Activated CD8-positive, alpha-beta T cell treated with anti-CD3 and anti-CD28 coated beads for 36 hours (primary cell): ENCODE data around the gene PALLD. TPM values are rescaled to one million over a fixed set of nuclear protein-coding genes. Genes with fewer than 3 reads are reported as not detected.

Experiments
- ATAC-seq: fragments of 200-7000 bp; cut with Tn5 transposase; one replicate; pipeline ENCODE4 v1.10.0; 2021; ENCODE audit warnings: mild to moderate bottlenecking, moderate library complexity
- CTCF ChIA-PET: fragments of 350-600 bp; sonication (Branson Sonifier 250); formaldehyde crosslinking; loops from one replicate; lab custom pipeline; 2021; ENCODE audit warnings: antibody characterized with exemption; lab: Charles Lee
- POLR2A ChIA-PET: fragments of 350-600 bp; sonication (Branson Sonifier 250); formaldehyde crosslinking; loops from one replicate; lab custom pipeline; 2021; ENCODE audit warnings: antibody characterized with exemption; lab: Charles Lee
- DNase-seq: peaks from one replicate; pipeline ENCODE4 v3.0.0-alpha.2; 2020
- H3K27ac Mint-ChIP-seq: one replicate; pipeline ENCODE4 v1.8.0; 2021; ENCODE audit warnings: mild to moderate bottlenecking, mixed read lengths
- H3K27me3 Mint-ChIP-seq: one replicate; pipeline ENCODE4 v1.8.0; 2021; ENCODE audit warnings: mixed read lengths
- H3K36me3 Mint-ChIP-seq: one replicate; pipeline ENCODE4 v1.8.0; 2021; ENCODE audit warnings: low read depth, mixed read lengths
- H3K4me1 Mint-ChIP-seq: one replicate; pipeline ENCODE4 v1.8.0; 2021; ENCODE audit warnings: low read depth, mixed read lengths
- H3K4me3 Mint-ChIP-seq: one replicate; pipeline ENCODE4 v1.8.0; 2021; ENCODE audit warnings: mild to moderate bottlenecking, moderate library complexity, mixed read lengths
- H3K9me3 Mint-ChIP-seq: one replicate; pipeline ENCODE4 v1.8.0; 2021; ENCODE audit warnings: mixed read lengths
- CTCF ChIP-seq: fragments of 200-600 bp; IDR thresholded peaks from one replicate; pipeline ENCODE4 v1.8.0; 2022; ENCODE audit warnings: antibody characterized with exemption, mild to moderate bottlenecking
- intact Hi-C: fragments of 100-400 bp; cut with micrococcal nuclease; formaldehyde crosslinking; loops from one replicate; pipeline ENCODE4 v1.10.0; 2022
- total RNA-seq, 2 experiments: library from RNA; stranded (reverse); gene quantifications; one replicate each; pipeline ENCODE4 v1.2.3, GENCODE V29; 2021

The PALLD gene
- total RNA-seq, 2 experiments from 2014 or later: 0.41 to 0.60 TPM

- Mint-ChIP-seq H3K27ac (no peak overlapping the region), H3K36me3 (no peaks in the 10 kb centered on the region), H3K9me3 (no peaks in the 10 kb centered on the region), H3K4me1 (peaks cover 7% of the 10 kb centered on the region), H3K4me3 (no peak overlapping the region), H3K27me3 (no peaks in the 10 kb centered on the region)
- no peak for ATAC-seq
- DNase-seq: no peak
- POLR2A ChIA-PET: no interaction called here
- no peak for TF ChIP-seq CTCF
- CTCF ChIA-PET: no interaction called here
- intact Hi-C loops: no loop called here
Measured at GRCh38 chr4:168572002-168572401, 75.2 kb downstream of the PALLD start.

- H3K36me3 Mint-ChIP-seq: no peaks in the 10 kb centered on the region
- intact Hi-C loops: no loop called here
- H3K9me3 Mint-ChIP-seq: no peaks in the 10 kb centered on the region
- DNase-seq: no peak
- H3K27ac Mint-ChIP-seq: no peak overlapping the region
- CTCF ChIA-PET: interaction anchor here (0.7 kb wide), 1 partner anchor 12 kb away, joined by 3 read pairs; no protein-coding TSS in a partner anchor
- peaks cover 2% of the 10 kb centered on the region for H3K27me3 Mint-ChIP-seq
- TF ChIP-seq CTCF: no peak
- peaks cover 7% of the 10 kb centered on the region for H3K4me1 Mint-ChIP-seq
- no peak overlapping the region for H3K4me3 Mint-ChIP-seq
- no peak for ATAC-seq
- POLR2A ChIA-PET: no interaction called here
Measured at GRCh38 chr4:168573870-168574269, 77.0 kb downstream of the PALLD start.

GRCh38 chr4:168574581-168575295, 77.9 kb downstream of the PALLD start:
- ATAC-seq (no peak), DNase-seq (no peak)
- CTCF ChIA-PET: no interaction called here
- POLR2A ChIA-PET: no interaction called here
- intact Hi-C loops: no loop called here
- Mint-ChIP-seq H3K4me3 (no peak overlapping the region), H3K4me1 (peaks cover under 1% of the 10 kb centered on the region), H3K36me3 (no peaks in the 10 kb centered on the region), H3K9me3 (no peaks in the 10 kb centered on the region), H3K27me3 (peaks cover 2% of the 10 kb centered on the region), H3K27ac (no peak overlapping the region)
- TF ChIP-seq CTCF: no peak

GRCh38 chr4:168575473-168575872, 78.6 kb downstream of the PALLD start:
- Mint-ChIP-seq H3K4me3 (no peak overlapping the region), H3K9me3 (no peaks in the 10 kb centered on the region), H3K27ac (no peak overlapping the region), H3K36me3 (no peaks in the 10 kb centered on the region), H3K4me1 (no peaks in the 10 kb centered on the region), H3K27me3 (peaks cover 2% of the 10 kb centered on the region)
- TF ChIP-seq CTCF: no peak
- ATAC-seq: no peak
- intact Hi-C loops: no loop called here
- CTCF ChIA-PET: no interaction called here
- no peak for DNase-seq
- POLR2A ChIA-PET: no interaction called here

GRCh38 chr4:168577624-168578023, 80.8 kb downstream of the PALLD start:
- Mint-ChIP-seq H3K4me3 (no peak overlapping the region), H3K27me3 (peaks cover 2% of the 10 kb centered on the region), H3K27ac (no peak overlapping the region), H3K36me3 (no peaks in the 10 kb centered on the region), H3K4me1 (no peaks in the 10 kb centered on the region), H3K9me3 (peaks cover 4% of the 10 kb centered on the region)
- ChIA-PET POLR2A (no interaction called here), CTCF (no interaction called here)
- TF ChIP-seq CTCF: no peak
- intact Hi-C loops: no loop called here
- ATAC-seq: no peak
- no peak for DNase-seq
